HG03064 (cell line): ENCODE measurements around the gene LDB1.

Source experiments
- ATAC-seq: cut with Tn5 transposase; IDR thresholded peaks from one replicate; pipeline ENCODE4 v1.9.1; 2021; ENCODE audit warnings: low read depth; ENCODE audit not compliant: unreplicated experiment

LDB1 gene

GRCh38 chr10:102114861-102115618 lies 5.1 kb downstream of the LDB1 start:
- ATAC-seq = peak; percentile 55

DNA sequence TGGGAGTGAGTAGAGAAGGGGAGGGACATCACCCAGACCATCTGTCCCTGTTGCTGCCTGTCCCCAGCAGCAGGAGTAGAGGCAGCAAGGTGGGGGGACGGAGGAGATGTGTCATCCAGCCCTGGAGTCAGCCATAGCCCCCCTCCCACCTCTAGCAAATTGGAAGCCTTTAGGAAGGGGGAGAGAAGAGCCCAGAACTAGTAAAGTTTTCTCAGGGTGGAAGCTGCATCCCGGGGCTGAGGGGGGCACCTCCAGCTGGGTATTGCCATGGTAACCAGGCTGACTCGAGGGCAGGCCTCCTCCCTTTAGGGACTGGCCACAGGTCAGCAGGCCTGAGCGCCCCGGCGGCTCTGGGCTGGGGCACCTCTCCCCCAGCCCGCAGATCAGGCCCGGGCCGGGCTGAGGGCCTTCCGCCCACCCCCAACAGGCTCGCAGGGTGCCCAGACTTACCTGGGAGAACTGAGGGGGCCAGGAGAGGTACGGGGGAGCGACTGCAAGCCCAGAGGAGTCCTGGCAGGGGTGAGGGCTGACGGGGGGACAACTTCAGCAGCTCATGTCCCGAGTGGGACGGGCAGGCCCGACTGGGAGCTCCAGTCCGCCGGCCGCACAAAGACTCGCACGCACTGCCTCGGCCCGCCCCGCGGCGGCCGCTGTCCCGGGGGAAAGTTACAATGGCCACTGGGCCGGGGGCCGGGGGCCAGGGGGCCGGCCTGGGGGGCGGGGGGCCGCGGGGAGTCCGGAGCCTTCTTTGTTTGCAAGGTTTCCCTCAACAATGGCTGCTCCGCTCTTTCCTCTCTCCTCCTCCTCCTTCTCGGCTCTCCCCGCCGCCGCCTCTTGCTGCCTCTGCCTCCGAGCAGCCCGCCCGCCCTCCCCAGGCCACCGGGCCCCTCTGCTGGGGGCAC lies 6.0 kb downstream of the LDB1 start:
- no peak for ATAC-seq

DNA sequence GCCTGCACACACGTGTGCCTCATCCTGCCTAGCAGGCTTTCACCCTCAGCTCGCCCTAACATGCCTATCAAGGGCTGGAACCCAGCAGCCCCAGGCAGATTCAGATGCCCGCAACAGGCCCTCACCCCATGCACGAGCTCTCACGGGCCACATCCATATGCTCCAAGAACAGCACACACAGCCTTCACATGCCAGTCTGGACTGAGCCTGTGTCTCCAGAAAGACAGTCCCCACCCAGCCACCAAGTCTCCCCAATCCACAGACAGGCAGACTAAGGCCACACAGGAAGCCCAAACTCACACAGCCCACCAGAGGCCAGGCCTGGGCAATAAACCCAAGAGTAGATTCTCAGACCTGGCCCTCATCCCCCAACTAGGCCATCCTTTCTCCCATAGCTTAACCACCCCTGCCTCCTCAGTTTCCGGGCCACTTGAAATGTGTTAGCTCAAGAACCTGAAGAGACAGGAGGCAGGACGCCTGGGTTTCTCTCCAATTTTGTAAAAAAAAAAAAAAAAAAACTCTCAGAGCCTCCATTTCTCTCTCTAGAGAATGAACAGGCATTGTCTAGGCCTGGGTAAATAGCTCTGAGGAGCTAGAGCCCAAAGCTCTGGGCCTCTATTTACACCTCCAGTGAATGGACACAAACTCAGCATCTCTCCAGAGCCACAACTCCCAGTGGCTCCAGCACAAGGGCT lies 6.8 kb downstream of the LDB1 start:
- ATAC-seq = no peak

GRCh38 chr10:102112210-102112817 lies 7.9 kb downstream of the LDB1 start:
- no peak for ATAC-seq

DNA sequence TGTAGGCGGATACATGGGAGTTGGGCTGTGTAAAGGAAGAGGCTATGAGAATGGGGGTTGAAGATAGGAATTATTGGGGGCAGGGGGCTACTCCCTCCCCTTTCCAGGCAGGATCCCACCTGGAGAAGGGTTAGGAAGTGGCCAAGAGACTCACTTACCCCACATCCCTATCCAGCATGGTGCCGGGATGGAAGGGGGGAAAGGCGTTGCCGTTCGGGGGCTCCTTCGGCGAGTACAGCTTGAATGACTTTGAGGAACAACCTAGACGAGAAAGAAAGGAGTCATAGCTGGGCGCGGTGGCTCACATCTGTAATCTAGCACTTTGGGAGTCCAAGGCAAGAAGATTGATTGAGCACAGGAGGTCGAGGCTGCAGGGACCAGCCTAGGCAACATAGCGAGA lies 8.9 kb downstream of the LDB1 start:
- no peak for ATAC-seq

- no peak for ATAC-seq
These were observed 10.7 kb downstream of the LDB1 start for GRCh38 chr10:102109166-102110116.

- ATAC-seq = no peak
These were observed 13.2 kb downstream of the LDB1 start for GRCh38 chr10:102106998-102107397.

- ATAC-seq = no peak
These were observed 17.7 kb downstream of the LDB1 start for GRCh38 chr10:102102421-102102820.

DNA sequence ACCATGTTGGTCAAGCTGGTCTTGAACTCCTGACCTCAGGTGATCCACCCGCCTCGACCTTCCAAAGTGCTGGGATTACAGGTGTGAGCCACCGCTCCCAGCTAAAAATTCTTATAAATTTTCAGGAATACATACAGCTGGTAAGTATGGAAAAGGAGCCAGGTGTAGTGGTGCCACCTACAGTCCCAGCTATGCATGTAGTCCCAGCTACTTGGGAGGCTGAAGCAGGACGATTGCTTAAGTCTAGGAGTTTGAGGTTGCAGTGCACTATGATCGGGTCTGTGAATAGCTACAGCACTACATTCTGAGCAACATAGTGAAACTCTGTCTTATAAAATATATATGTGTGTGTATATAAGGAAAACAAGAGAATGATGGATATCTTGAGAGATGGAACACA lies 19.0 kb downstream of the LDB1 start:
- ATAC-seq = no peak

GRCh38 chr10:102096449-102096848 lies 23.7 kb downstream of the LDB1 start:
- no peak for ATAC-seq

DNA sequence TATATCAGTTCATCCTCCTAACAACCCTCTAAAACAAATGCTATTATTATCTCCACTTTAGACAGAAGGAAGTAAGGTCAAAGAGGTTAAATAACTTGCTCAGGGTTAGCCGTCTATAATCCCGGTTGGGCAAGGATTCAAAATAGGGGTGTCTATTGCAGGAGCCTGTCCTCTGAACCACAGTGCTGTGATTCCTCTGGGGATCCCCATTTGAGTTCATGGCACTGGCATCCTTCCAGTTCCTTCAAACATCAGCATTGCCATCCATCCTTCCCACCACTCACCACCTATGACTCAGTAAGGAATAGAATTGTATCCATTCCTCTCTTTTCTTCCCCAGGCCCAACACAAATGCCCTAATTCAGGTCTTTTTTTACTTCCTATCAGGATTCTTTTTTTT lies 29.4 kb downstream of the LDB1 start:
- ATAC-seq = no peak

GRCh38 chr10:102086196-102086595 lies 34.0 kb downstream of the LDB1 start:
- no peak for ATAC-seq

- ATAC-seq = no peak
These were observed 34.8 kb downstream of the LDB1 start for GRCh38 chr10:102085336-102085735.

GRCh38 chr10:102083541-102083940 lies 36.6 kb downstream of the LDB1 start:
- no peak for ATAC-seq

- no peak for ATAC-seq
These were observed 47.3 kb downstream of the LDB1 start for GRCh38 chr10:102072673-102073527.

- no peak for ATAC-seq
These were observed 51.1 kb downstream of the LDB1 start for GRCh38 chr10:102069071-102069470.

DNA sequence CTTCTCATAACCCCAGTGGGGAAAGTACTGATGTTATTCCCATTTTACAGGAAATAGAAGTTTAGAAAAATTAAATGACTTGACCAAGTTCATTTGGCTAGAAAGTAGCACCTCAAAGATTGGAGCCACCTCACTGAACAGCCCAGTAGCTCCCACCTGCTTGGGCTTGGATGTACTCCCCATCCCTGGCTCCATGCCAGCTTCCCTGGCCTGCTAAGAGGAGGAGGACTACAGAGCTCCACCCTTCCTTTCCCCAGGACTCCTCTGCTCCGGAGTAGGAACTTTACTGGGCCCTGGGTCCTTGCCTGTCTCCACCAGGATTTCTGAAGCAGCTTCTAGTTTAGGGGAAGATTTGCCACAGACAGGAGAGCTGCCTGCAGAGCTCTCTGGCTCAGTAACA lies 52.0 kb downstream of the LDB1 start:
- no peak for ATAC-seq

DNA sequence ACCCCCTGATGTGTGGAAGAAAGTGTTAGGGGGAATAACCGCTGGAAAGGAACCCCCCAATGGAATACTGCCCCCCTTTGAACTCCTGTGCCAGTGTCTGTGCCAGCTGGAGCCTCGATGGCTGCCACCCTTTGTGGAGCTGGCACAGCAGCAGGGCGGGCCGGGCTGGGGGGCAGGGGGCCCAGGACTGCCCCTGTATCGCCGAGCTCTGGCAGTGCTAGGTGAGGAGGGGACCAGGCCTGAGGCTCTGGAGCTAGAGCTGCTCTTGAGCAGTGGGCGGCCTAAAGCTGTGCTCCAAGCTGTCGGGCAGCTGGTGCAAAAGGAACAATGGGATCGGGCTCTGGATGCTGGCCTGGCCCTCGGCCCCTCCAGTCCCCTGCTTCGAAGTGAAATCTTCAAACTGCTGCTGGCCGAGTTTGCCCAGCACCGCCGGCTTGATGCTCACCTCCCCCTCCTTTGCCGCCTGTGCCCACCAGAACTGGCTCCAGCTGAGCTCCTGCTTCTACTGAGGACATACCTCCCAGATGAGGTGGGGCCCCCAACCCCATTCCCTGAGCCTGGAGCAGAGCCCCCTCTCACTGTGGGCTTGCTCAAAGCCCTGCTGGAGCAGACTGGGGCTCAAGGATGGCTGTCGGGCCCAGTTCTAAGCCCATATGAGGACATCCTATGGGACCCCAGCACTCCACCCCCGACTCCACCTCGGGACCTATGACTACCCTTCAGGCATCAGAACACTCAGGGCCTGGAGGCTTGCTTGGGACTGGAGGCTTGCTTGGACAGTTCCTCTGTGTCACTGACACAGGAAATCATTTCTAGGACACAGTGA lies 52.9 kb downstream of the LDB1 start:
- no peak for ATAC-seq
